ENCODE results near the gene WLS. TPM values are rescaled to one million over a fixed set of nuclear protein-coding genes. Genes with fewer than 3 reads are reported as not detected.

The WLS gene
- total RNA-seq, 2 donors from 2014 or later: 74.5 to 92.1 TPM

- 69% methylated on average over 5 of the region's 5 CpGs for WGBS
- TF ChIP-seq CTCF (IDR thresholded peaks at IDR 0.05) (no peak), POLR2AphosphoS5 (IDR thresholded peaks at IDR 0.05) (no peak), POLR2A (IDR thresholded peaks at IDR 0.05) (no peak)
Observed at GRCh38 chr1:68202239-68202832, 30.0 kb downstream of the WLS start.

GRCh38 chr1:68201546-68202238, 30.6 kb downstream of the WLS start:
- Histone ChIP-seq H3K36me3 (no peaks in the 10 kb centered on the region), H3K4me3 (no peak overlapping the region), H3K27ac (no peak overlapping the region), H3K9me3 (no peaks in the 10 kb centered on the region), H3K27me3 (replicated peaks; ENCODE audit: insufficient read depth) (no peaks in the 10 kb centered on the region), H3K4me1 (replicated peaks) (peaks cover 3% of the 10 kb centered on the region)
- WGBS: 55% methylated on average over 7 of the region's 7 CpGs
- TF ChIP-seq POLR2AphosphoS5 (IDR thresholded peaks at IDR 0.05): no peak
- intact Hi-C loops (cut with DNase I): no loop called here
- DNase-seq (ENCODE audit: low spot score): no peak

More at GRCh38 chr1:68202239-68202832, 30.0 kb downstream of the WLS start:
- Histone ChIP-seq H3K4me1 (replicated peaks) (peaks cover 3% of the 10 kb centered on the region), H3K4me3 (no peak overlapping the region), H3K36me3 (no peaks in the 10 kb centered on the region), H3K9me3 (no peaks in the 10 kb centered on the region), H3K27me3 (replicated peaks; ENCODE audit: insufficient read depth) (no peaks in the 10 kb centered on the region), H3K27ac (no peak overlapping the region)
- intact Hi-C loops (cut with DNase I): no loop called here
- no peak for DNase-seq (ENCODE audit: low spot score)

- Histone ChIP-seq H3K27me3 (replicated peaks; ENCODE audit: insufficient read depth) (no peaks in the 10 kb centered on the region), H3K9me3 (no peaks in the 10 kb centered on the region), H3K36me3 (no peaks in the 10 kb centered on the region), H3K4me3 (no peak overlapping the region), H3K4me1 (replicated peaks) (peaks cover 3% of the 10 kb centered on the region), H3K27ac (no peak overlapping the region)
- TF ChIP-seq CTCF (IDR thresholded peaks at IDR 0.05) (no peak), POLR2AphosphoS5 (IDR thresholded peaks at IDR 0.05) (no peak), POLR2A (IDR thresholded peaks at IDR 0.05) (no peak)
- no peak for DNase-seq (ENCODE audit: low spot score)
- WGBS: 86% methylated on average over 2 of the region's 2 CpGs
- intact Hi-C loops (cut with DNase I): no loop called here
Observed at GRCh38 chr1:68199603-68200002, 32.7 kb downstream of the WLS start.

- WGBS: 54% methylated on average over 2 of the region's 2 CpGs
- TF ChIP-seq POLR2AphosphoS5 (IDR thresholded peaks at IDR 0.05) (no peak), POLR2A (IDR thresholded peaks at IDR 0.05) (no peak)
- Histone ChIP-seq H3K9me3 (no peaks in the 10 kb centered on the region), H3K4me3 (no peak overlapping the region), H3K36me3 (no peaks in the 10 kb centered on the region), H3K27me3 (replicated peaks; ENCODE audit: insufficient read depth) (no peaks in the 10 kb centered on the region), H3K27ac (no peak overlapping the region), H3K4me1 (replicated peaks) (peaks cover 3% of the 10 kb centered on the region)
- intact Hi-C loops (cut with DNase I): no loop called here
- no peak for DNase-seq (ENCODE audit: low spot score)
Observed at GRCh38 chr1:68198752-68199151, 33.6 kb downstream of the WLS start.

- Histone ChIP-seq H3K9me3 (no peaks in the 10 kb centered on the region), H3K36me3 (no peaks in the 10 kb centered on the region), H3K4me3 (no peak overlapping the region), H3K4me1 (replicated peaks) (peaks cover 3% of the 10 kb centered on the region), H3K27ac (peak overlapping the region; percentile 9 to 36), H3K27me3 (replicated peaks; ENCODE audit: insufficient read depth) (no peaks in the 10 kb centered on the region)
- intact Hi-C loops (cut with DNase I): no loop called here
- 46% methylated on average over 1 of the region's 1 CpG for whole genome bisulfite sequencing
- DNase-seq (ENCODE audit: low spot score): peak; percentile 29
- peak; percentile 70 for TF ChIP-seq POLR2AphosphoS5 (IDR thresholded peaks at IDR 0.05)
- no peak for TF ChIP-seq CTCF (IDR thresholded peaks at IDR 0.05)
- no peak for TF ChIP-seq POLR2A (IDR thresholded peaks at IDR 0.05)
Observed at GRCh38 chr1:68197891-68198290, 34.4 kb downstream of the WLS start.

- H3K4me1 ChIP-seq (replicated peaks): peaks cover 3% of the 10 kb centered on the region
- no peak overlapping the region for H3K4me3 ChIP-seq
- WGBS: 67% methylated on average over 2 of the region's 2 CpGs
- no peaks in the 10 kb centered on the region for H3K36me3 ChIP-seq
- intact Hi-C loops (cut with DNase I): no loop called here
- no peak for DNase-seq (ENCODE audit: low spot score)
- TF ChIP-seq CTCF (IDR thresholded peaks at IDR 0.05): no peak
- TF ChIP-seq POLR2A (IDR thresholded peaks at IDR 0.05): no peak
- no peak for TF ChIP-seq POLR2AphosphoS5 (IDR thresholded peaks at IDR 0.05)
- H3K27ac ChIP-seq: peak overlapping the region; percentile 9 to 36
- no peaks in the 10 kb centered on the region for H3K27me3 ChIP-seq (replicated peaks; ENCODE audit: insufficient read depth)
- H3K9me3 ChIP-seq: no peaks in the 10 kb centered on the region
Observed at GRCh38 chr1:68197461-68197860, 34.9 kb downstream of the WLS start.
